H9 (cell line): Measurements from ENCODE around the gene CXCR4. TPM values are rescaled to one million over a fixed set of nuclear protein-coding genes. Genes with fewer than 3 reads are reported as not detected.

Source experiments
- DNase-seq: peaks from one replicate; pipeline ENCODE4 v3.0.0-alpha.2; 2017
- H2AFZ ChIP-seq: one replicate; pipeline ENCODE4 v1.6.1; 2013; ENCODE audit warnings: mild to moderate bottlenecking, low read length, control low read depth, moderate library complexity
- H2AK5ac ChIP-seq: 2 replicates; pipeline ENCODE4 v1.6.1; 2013; ENCODE audit warnings: low read length, control low read depth, mixed read lengths; ENCODE audit not compliant: insufficient read length
- H2BK120ac ChIP-seq: one replicate; pipeline ENCODE4 v1.6.1; 2013; ENCODE audit warnings: low read depth, mild to moderate bottlenecking, low read length, control low read depth, inconsistent platforms; ENCODE audit not compliant: poor library complexity, severe bottlenecking
- H2BK12ac ChIP-seq: 2 replicates; pipeline ENCODE4 v1.6.1; 2013; ENCODE audit warnings: low read length, control low read depth, mixed read lengths, low read depth; ENCODE audit not compliant: insufficient read length
- H2BK15ac ChIP-seq: 2 replicates; pipeline ENCODE4 v1.6.1; 2013; ENCODE audit warnings: low read depth, low read length, control low read depth
- H2BK20ac ChIP-seq: one replicate; pipeline ENCODE4 v1.6.1; 2013; ENCODE audit warnings: low read depth, mild to moderate bottlenecking, low read length, control low read depth, inconsistent platforms; ENCODE audit not compliant: poor library complexity, severe bottlenecking
- H2BK5ac ChIP-seq: 2 replicates; pipeline ENCODE4 v1.6.1; 2013; ENCODE audit warnings: low read length, control low read depth, mixed read lengths; ENCODE audit not compliant: insufficient read length
- H3K14ac ChIP-seq: 2 replicates; pipeline ENCODE4 v1.6.1; 2013; ENCODE audit warnings: low read length, control low read depth; ENCODE audit not compliant: insufficient read depth
- H3K18ac ChIP-seq: 2 replicates; pipeline ENCODE4 v1.6.1; 2013; ENCODE audit warnings: low read depth, mild to moderate bottlenecking, mixed read lengths, low read length, control low read depth; ENCODE audit not compliant: insufficient read length
- H3K23ac ChIP-seq: 2 replicates; pipeline ENCODE4 v1.6.1; 2013; ENCODE audit warnings: low read length, control low read depth, mixed read lengths, low read depth; ENCODE audit not compliant: insufficient read length
- H3K23me2 ChIP-seq: 2 replicates; pipeline ENCODE4 v1.6.1; 2013; ENCODE audit warnings: low read depth, mild to moderate bottlenecking, mixed read lengths, low read length, control low read depth; ENCODE audit not compliant: insufficient read length, poor library complexity, severe bottlenecking
- H3K27ac ChIP-seq: 2 replicates; pipeline ENCODE4 v1.5.1; 2013; ENCODE audit warnings: low read length, control low read depth, mixed read lengths, low read depth; ENCODE audit not compliant: insufficient read length
- H3K27me3 ChIP-seq: 2 replicates; pipeline ENCODE4 v1.6.1; 2013; ENCODE audit warnings: low read length, control low read depth, inconsistent platforms; ENCODE audit not compliant: insufficient read depth
- H3K4ac ChIP-seq: 2 replicates; pipeline ENCODE4 v1.6.1; 2013; ENCODE audit warnings: low read depth, mild to moderate bottlenecking, control low read depth, inconsistent platforms, low read length, moderate library complexity
- H3K4me1 ChIP-seq: 2 replicates; pipeline ENCODE4 v1.6.1; 2013; ENCODE audit warnings: low read length, control low read depth, inconsistent platforms; ENCODE audit not compliant: insufficient read depth
- H3K4me2 ChIP-seq: 2 replicates; pipeline ENCODE4 v1.6.1; 2013; ENCODE audit warnings: low read length, control low read depth, mixed read lengths; ENCODE audit not compliant: insufficient read length, insufficient read depth
- H3K56ac ChIP-seq: 2 replicates; pipeline ENCODE4 v1.6.1; 2013; ENCODE audit warnings: low read depth, mild to moderate bottlenecking, mixed read lengths, low read length, control low read depth; ENCODE audit not compliant: insufficient read length
- H3K79me1 ChIP-seq: 2 replicates; pipeline ENCODE4 v1.6.1; 2013; ENCODE audit warnings: low read depth, mild to moderate bottlenecking, moderate library complexity, low read length, control low read depth, inconsistent platforms; ENCODE audit not compliant: insufficient read depth, poor library complexity, severe bottlenecking
- H3K79me2 ChIP-seq: 2 replicates; pipeline ENCODE4 v1.6.1; 2013; ENCODE audit warnings: low read length, control low read depth, inconsistent platforms; ENCODE audit not compliant: insufficient read depth
- H3K9ac ChIP-seq: 2 replicates; pipeline ENCODE4 v1.6.1; 2013; ENCODE audit warnings: low read length, control low read depth, mixed read lengths; ENCODE audit not compliant: insufficient read length; ENCODE audit errors: extremely low read depth
- H3K9me3 ChIP-seq: one replicate; pipeline ENCODE4 v1.6.1; 2013; ENCODE audit warnings: low read depth, low read length, inconsistent platforms; ENCODE audit not compliant: control insufficient read depth
- H3T11ph ChIP-seq: one replicate; pipeline ENCODE4 v1.6.1; 2013; ENCODE audit warnings: mild to moderate bottlenecking, low read length, control low read depth, inconsistent platforms
- H4K20me1 ChIP-seq: one replicate; pipeline ENCODE4 v1.6.1; 2013; ENCODE audit not compliant: control insufficient read depth, insufficient read length, insufficient read depth
- H4K5ac ChIP-seq: 2 replicates; pipeline ENCODE4 v1.6.1; 2013; ENCODE audit warnings: low read depth, mild to moderate bottlenecking, mixed read lengths, low read length, control low read depth; ENCODE audit not compliant: insufficient read length
- H4K8ac ChIP-seq: replicated peaks from 2 replicates; pipeline ENCODE4 v1.6.1; 2013; ENCODE audit warnings: low read length, control low read depth, mixed read lengths, low read depth; ENCODE audit not compliant: insufficient read length
- H4K91ac ChIP-seq: 2 replicates; pipeline ENCODE4 v1.6.1; 2013; ENCODE audit warnings: low read depth, mild to moderate bottlenecking, moderate library complexity, mixed read lengths, low read length, control low read depth; ENCODE audit not compliant: insufficient read length
- H3K27ac Mint-ChIP-seq, 3 experiments: 2 replicates in 2 of 3; 3 replicates in 1 of 3; pipeline ENCODE4 v1.8.0; 2020 to 2021; ENCODE audit warnings: mixed read lengths in 3 of 3, mild to moderate bottlenecking in 1 of 3, moderate library complexity in 1 of 3
- H3K27me3 Mint-ChIP-seq: 2 replicates; pipeline ENCODE4 v1.8.0; 2021; ENCODE audit warnings: low read depth, mild to moderate bottlenecking, moderate library complexity, mixed read lengths
- H3K36me3 Mint-ChIP-seq, 3 experiments: 2 replicates in 2 of 3; 3 replicates in 1 of 3; pipeline ENCODE4 v1.8.0; 2020 to 2021; ENCODE audit warnings: low read depth in 3 of 3, mixed read lengths in 3 of 3; ENCODE audit not compliant: insufficient read depth in 1 of 3
- H3K4me1 Mint-ChIP-seq, 2 experiments: 2 replicates each; pipeline ENCODE4 v1.8.0; 2020; ENCODE audit warnings: mixed read lengths in 2 of 2
- H3K4me3 Mint-ChIP-seq, 2 experiments: 2 replicates in 1 of 2; 3 replicates in 1 of 2; pipeline ENCODE4 v1.8.0; 2020 to 2021; ENCODE audit warnings: mild to moderate bottlenecking in 2 of 2, mixed read lengths in 2 of 2, moderate library complexity in 1 of 2
- H3K9me3 Mint-ChIP-seq, 2 experiments: 2 replicates in 1 of 2; 3 replicates in 1 of 2; pipeline ENCODE4 v1.8.0; 2020; ENCODE audit warnings: mild to moderate bottlenecking in 2 of 2, mixed read lengths in 2 of 2, moderate library complexity in 1 of 2
- WGBS: extraction: QIAGEN DNeasy Blood & Tissue Kit; methylation state at CpG from one replicate; pipeline ENCODE4 v1.1.7; 2013; ENCODE audit warnings: missing lambda C conversion rate, low lambda C conversion rate, mixed read lengths; ENCODE audit not compliant: insufficient read length; ENCODE audit errors: extremely low coverage; 5-methylcytosine and 5-hydroxymethylcytosine counted together
- total RNA-seq: library from RNA; stranded (reverse); gene quantifications from 2 replicates; pipeline ENCODE4 v1.2.1, GENCODE V29; 2021
- TF ChIP-seq, protein P1 (sequence below): fragments of 200-600 bp; sonication (generic); conservative IDR thresholded peaks from 3 replicates; pipeline ENCODE4 v1.8.0; 2021; ENCODE audit warnings: antibody characterized with exemption, mild to moderate bottlenecking

CXCR4 gene
- total RNA-seq, 1 experiment from 2014 or later, result 1.0 TPM

DNA sequence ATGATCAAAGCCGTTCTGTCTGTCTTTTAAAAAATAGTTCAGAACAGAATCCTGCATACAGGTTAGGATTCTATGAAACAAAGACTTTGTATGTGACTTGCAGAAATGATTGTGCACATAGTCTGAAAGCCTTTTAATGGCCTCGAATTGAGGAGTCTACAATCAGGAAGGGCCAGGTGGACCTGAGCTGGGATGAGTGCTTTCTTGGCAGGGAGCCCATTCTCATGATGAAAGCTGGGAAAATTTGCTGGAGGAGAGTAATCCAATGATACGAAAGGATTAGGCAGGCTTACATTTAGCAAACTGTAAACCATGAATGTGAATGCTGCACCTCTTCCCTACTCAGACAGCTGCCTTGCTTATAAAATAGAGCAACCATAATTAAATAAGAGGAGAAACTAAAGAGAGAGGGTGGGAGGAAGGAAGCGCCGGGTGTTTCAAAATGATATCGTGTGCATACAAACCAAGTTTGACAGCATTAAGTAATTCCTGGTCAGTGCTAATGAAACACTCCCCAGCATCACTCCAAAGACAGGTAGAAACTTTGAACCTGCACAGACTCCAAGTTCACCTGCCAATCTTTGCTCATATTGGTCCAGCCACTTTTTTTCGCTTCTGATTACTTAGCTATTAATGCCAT is 23.7 kb upstream of the CXCR4 start:
- Histone ChIP-seq H3K79me1 (no peaks in the 10 kb centered on the region), H3K18ac (no peak overlapping the region), H2BK5ac (no peak overlapping the region), H3T11ph (no peak overlapping the region), H3K79me2 (no peaks in the 10 kb centered on the region), H2BK20ac (no peak overlapping the region), H3K56ac (no peak overlapping the region), H3K4ac (no peak overlapping the region), H3K23ac (no peak overlapping the region), H3K27ac (no peak overlapping the region), H3K4me2 (no peak overlapping the region), H2AK5ac (no peak overlapping the region), H3K4me1 (no peaks in the 10 kb centered on the region), H2BK15ac (no peak overlapping the region), H3K9ac (no peak overlapping the region), H2AFZ (no peak overlapping the region), H3K9me3 (no peaks in the 10 kb centered on the region), H4K20me1 (no peaks in the 10 kb centered on the region), H4K8ac (no peak overlapping the region), H4K5ac (no peak overlapping the region), H4K91ac (no peak overlapping the region), H3K27me3 (no peaks in the 10 kb centered on the region), H2BK120ac (no peak overlapping the region), H3K14ac (no peak overlapping the region), H3K23me2 (no peaks in the 10 kb centered on the region), H2BK12ac (no peak overlapping the region)
- Mint-ChIP-seq H3K9me3 (no peaks in the 10 kb centered on the region), H3K27ac (no peak overlapping the region), H3K27me3 (peaks cover 9% of the 10 kb centered on the region), H3K36me3 (no peaks in the 10 kb centered on the region), H3K4me1 (peaks cover 11 to 22% of the 10 kb centered on the region in 2 experiments), H3K4me3 (no peak overlapping the region)
- no peak for DNase-seq
- WGBS, result no CpG with 5 or more reads among the region's 7 CpGs
- TF ChIP-seq, protein P1, sequence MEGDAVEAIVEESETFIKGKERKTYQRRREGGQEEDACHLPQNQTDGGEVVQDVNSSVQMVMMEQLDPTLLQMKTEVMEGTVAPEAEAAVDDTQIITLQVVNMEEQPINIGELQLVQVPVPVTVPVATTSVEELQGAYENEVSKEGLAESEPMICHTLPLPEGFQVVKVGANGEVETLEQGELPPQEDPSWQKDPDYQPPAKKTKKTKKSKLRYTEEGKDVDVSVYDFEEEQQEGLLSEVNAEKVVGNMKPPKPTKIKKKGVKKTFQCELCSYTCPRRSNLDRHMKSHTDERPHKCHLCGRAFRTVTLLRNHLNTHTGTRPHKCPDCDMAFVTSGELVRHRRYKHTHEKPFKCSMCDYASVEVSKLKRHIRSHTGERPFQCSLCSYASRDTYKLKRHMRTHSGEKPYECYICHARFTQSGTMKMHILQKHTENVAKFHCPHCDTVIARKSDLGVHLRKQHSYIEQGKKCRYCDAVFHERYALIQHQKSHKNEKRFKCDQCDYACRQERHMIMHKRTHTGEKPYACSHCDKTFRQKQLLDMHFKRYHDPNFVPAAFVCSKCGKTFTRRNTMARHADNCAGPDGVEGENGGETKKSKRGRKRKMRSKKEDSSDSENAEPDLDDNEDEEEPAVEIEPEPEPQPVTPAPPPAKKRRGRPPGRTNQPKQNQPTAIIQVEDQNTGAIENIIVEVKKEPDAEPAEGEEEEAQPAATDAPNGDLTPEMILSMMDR, result no peak
